IMR-90 (cell line): ENCODE measurements around the gene ST3GAL4. TPM values are rescaled to one million over a fixed set of nuclear protein-coding genes. Genes with fewer than 3 reads are reported as not detected.

Experiments used
- ATAC-seq: fragments of 200-7000 bp; cut with Tn5 transposase; 2 replicates; pipeline ENCODE4 v1.9.1; 2020; ENCODE audit warnings: low read depth, mild to moderate bottlenecking, moderate library complexity
- BruUV-seq: library from RNA; stranded (reverse); fragments of 400-500 nt; replicated peaks from 2 replicates; lab custom pipeline; 2021; lab: Mats Ljungman, UMichigan
- CTCF ChIA-PET: fragments of 300-600 bp; formaldehyde crosslinking; extraction: SDS; loops from one replicate; lab custom pipeline; 2021; ENCODE audit warnings: antibody characterized with exemption; lab: Yijun Ruan, JAX
- POLR2A ChIA-PET: fragments of 300-600 bp; sonication (Branson Sonifier 250); formaldehyde crosslinking; loops from one replicate; lab custom pipeline; 2022; ENCODE audit warnings: antibody characterized with exemption; ENCODE audit not compliant: unreplicated experiment; lab: Charles Lee
- DNase-seq: peaks from one replicate; pipeline ENCODE4 v3.0.0; 2013
- H2AFZ ChIP-seq: replicated peaks from 2 replicates; pipeline ENCODE3; 2013; ENCODE audit warnings: low read length, mild to moderate bottlenecking; ENCODE audit not compliant: poor library complexity
- H2AK5ac ChIP-seq: 2 replicates; pipeline ENCODE4 v1.6.1; 2013; ENCODE audit warnings: low read depth, low read length, inconsistent platforms
- H2AK9ac ChIP-seq: replicated peaks from 2 replicates; pipeline ENCODE3; 2013; ENCODE audit warnings: mild to moderate bottlenecking, low read depth, low read length, moderate library complexity; ENCODE audit not compliant: poor library complexity
- H2BK120ac ChIP-seq: 2 replicates; pipeline ENCODE4 v1.6.1; 2013; ENCODE audit warnings: low read depth, low read length, inconsistent platforms
- H2BK15ac ChIP-seq: 3 replicates; pipeline ENCODE4 v1.6.1; 2013; ENCODE audit warnings: low read depth, low read length, inconsistent platforms
- H2BK20ac ChIP-seq: 2 replicates; pipeline ENCODE4 v1.6.1; 2013; ENCODE audit warnings: low read depth, mild to moderate bottlenecking, inconsistent platforms, low read length, moderate library complexity
- H2BK5ac ChIP-seq: 2 replicates; pipeline ENCODE4 v1.6.1; 2013; ENCODE audit warnings: mild to moderate bottlenecking, low read depth, low read length, inconsistent platforms; ENCODE audit not compliant: poor library complexity, severe bottlenecking
- H3K14ac ChIP-seq: replicated peaks from 2 replicates; pipeline ENCODE4 v1.6.1; 2013; ENCODE audit warnings: low read depth, low read length, inconsistent platforms
- H3K18ac ChIP-seq: 2 replicates; pipeline ENCODE4 v1.6.1; 2013; ENCODE audit warnings: low read depth, low read length, control low read depth
- H3K23ac ChIP-seq: 2 replicates; pipeline ENCODE4 v1.6.1; 2013; ENCODE audit warnings: low read depth, low read length, inconsistent platforms
- H3K27ac ChIP-seq: 2 replicates; pipeline ENCODE4 v1.5.1; 2013; ENCODE audit warnings: mild to moderate bottlenecking, control low read depth, low read length; ENCODE audit not compliant: insufficient read depth
- H3K27me3 ChIP-seq: 2 replicates; pipeline ENCODE4 v1.6.1; 2013; ENCODE audit warnings: low read length; ENCODE audit not compliant: control insufficient read depth, insufficient read depth
- H3K36me3 ChIP-seq: 2 replicates; pipeline ENCODE4 v1.6.1; 2013; ENCODE audit warnings: low read length, mixed read lengths; ENCODE audit not compliant: control insufficient read depth, insufficient read depth
- H3K4ac ChIP-seq: 2 replicates; pipeline ENCODE4 v1.6.1; 2013; ENCODE audit warnings: low read depth, low read length, inconsistent platforms
- H3K4me1 ChIP-seq: 2 replicates; pipeline ENCODE4 v1.6.1; 2013; ENCODE audit warnings: low read length, mixed read lengths; ENCODE audit not compliant: control insufficient read depth, insufficient read depth
- H3K4me2 ChIP-seq: 2 replicates; pipeline ENCODE4 v1.6.1; 2013; ENCODE audit warnings: low read depth, mild to moderate bottlenecking, control low read depth, low read length, moderate library complexity
- H3K4me3 ChIP-seq: 2 replicates; pipeline ENCODE4 v1.5.1; 2013; ENCODE audit warnings: low read depth, mild to moderate bottlenecking, control low read depth, low read length, moderate library complexity; ENCODE audit not compliant: insufficient read depth
- H3K56ac ChIP-seq: 2 replicates; pipeline ENCODE4 v1.6.1; 2013; ENCODE audit warnings: low read length, inconsistent platforms; ENCODE audit not compliant: insufficient read depth; ENCODE audit errors: extremely low read depth
- H3K79me1 ChIP-seq, 2 experiments: 2 replicates each; pipeline ENCODE4 v1.6.1; 2013; ENCODE audit warnings: low read length in 2 of 2, inconsistent platforms in 1 of 2, low read depth in 1 of 2
- H3K9ac ChIP-seq: 2 replicates; pipeline ENCODE4 v1.6.1; 2013; ENCODE audit warnings: low read depth, low read length, control low read depth
- H3K9me1 ChIP-seq: 2 replicates; pipeline ENCODE4 v1.6.1; 2013; ENCODE audit warnings: low read length, inconsistent platforms; ENCODE audit not compliant: insufficient read depth
- H3K9me3 ChIP-seq: 2 replicates; pipeline ENCODE4 v1.6.1; 2013; ENCODE audit warnings: low read length; ENCODE audit not compliant: control insufficient read depth, insufficient read depth
- H4K20me1 ChIP-seq: 2 replicates; pipeline ENCODE4 v1.6.1; 2013; ENCODE audit warnings: low read length, inconsistent platforms; ENCODE audit not compliant: insufficient read depth
- H4K5ac ChIP-seq: 2 replicates; pipeline ENCODE4 v1.6.1; 2013; ENCODE audit warnings: mild to moderate bottlenecking, low read depth, low read length, control low read depth
- H4K8ac ChIP-seq, 2 experiments: 2 replicates each; pipeline ENCODE4 v1.6.1; 2013; ENCODE audit warnings: low read depth in 2 of 2, low read length in 2 of 2, control low read depth in 1 of 2, inconsistent platforms in 1 of 2
- H4K91ac ChIP-seq: 2 replicates; pipeline ENCODE4 v1.6.1; 2013; ENCODE audit warnings: low read depth, low read length, inconsistent platforms; ENCODE audit not compliant: insufficient read depth
- RCOR1 ChIP-seq: IDR thresholded peaks from 2 replicates; pipeline ENCODE4 v1.6.1; 2012; ENCODE audit warnings: mild to moderate bottlenecking, low read length, improper control_type of control experiment; ENCODE audit not compliant: insufficient replicate concordance
- WGBS, 2 experiments: methylation state at CpG; one replicate each; pipeline versions ENCODE4 v1.1.5 to v1.1.7; 2013; ENCODE audit warnings: missing lambda C conversion rate in 2 of 2; ENCODE audit not compliant: insufficient read length in 1 of 2; ENCODE audit errors: extremely low coverage in 2 of 2; 5-methylcytosine and 5-hydroxymethylcytosine counted together
- dilution Hi-C: fragments of 300-500 bp; cut with HindIII; formaldehyde crosslinking; loops from one replicate; pipeline ENCODE4 v1.14.3; 2018; ENCODE audit warnings: low sequenced_read_pairs; ENCODE audit not compliant: unreplicated experiment
- in situ Hi-C: fragments of 300-500 bp; cut with MboI; formaldehyde crosslinking; loops from 3 replicates; pipeline ENCODE4 v1.14.3; 2019; ENCODE audit warnings: low sequenced_read_pairs, inconsistent platforms, mixed read lengths
- intact Hi-C: fragments of 100-400 bp; cut with micrococcal nuclease; formaldehyde crosslinking; loops from 2 replicates; pipeline ENCODE4 v1.10.0; 2022
- polyA plus RNA-seq, 3 experiments: library from polyadenylated mRNA; depleted of rRNA; stranded (reverse); fragments of >200 nt; gene quantifications; 2 replicates each; pipeline ENCODE4 v1.2.3, GENCODE V29; 2012; ENCODE audit warnings: low replicate concordance in 1 of 3
- total RNA-seq: library from RNA; depleted of rRNA; stranded (reverse); fragments of >200 nt; gene quantifications from 2 replicates; pipeline ENCODE4 v1.2.3, GENCODE V29; 2012

ST3GAL4 gene
- total and polyA plus RNA-seq, 2 of the 4 experiments (the other 2 are of a cell fraction) = 17.0 to 19.7 TPM

DNA sequence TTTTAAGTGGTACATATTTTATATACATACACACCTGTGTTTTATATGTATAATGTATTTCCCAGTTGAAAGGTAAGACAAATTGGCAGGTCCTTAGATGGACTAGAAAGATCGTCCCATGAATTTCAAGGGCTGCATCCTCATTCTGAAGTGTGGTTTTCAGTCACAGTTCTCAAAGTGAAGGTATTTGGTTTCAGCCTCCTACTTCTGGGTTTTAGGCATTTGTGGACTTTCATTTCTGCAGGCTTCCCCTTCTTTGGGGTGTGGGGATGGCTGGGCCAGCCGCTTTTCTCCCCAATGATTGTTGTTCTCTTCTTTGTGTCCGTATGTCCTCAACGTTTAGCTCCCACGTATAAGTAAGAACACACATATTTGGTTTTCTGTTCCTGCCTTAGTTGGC, 41.7 kb upstream of the ST3GAL4 start:
- no peak overlapping the region for H2BK15ac ChIP-seq
- no peak overlapping the region for H2AK5ac ChIP-seq
- peaks cover 3% of the 10 kb centered on the region; the same call in 1 of the 2 replicates for H4K20me1 ChIP-seq
- no peak overlapping the region for H2BK20ac ChIP-seq
- ChIA-PET CTCF (no interaction called here), POLR2A (no interaction called here)
- H2BK5ac ChIP-seq = no peak overlapping the region
- H2BK120ac ChIP-seq = no peak overlapping the region
- H3K56ac ChIP-seq = no peak overlapping the region
- H3K9me3 ChIP-seq = no peaks in the 10 kb centered on the region
- peaks cover 9% of the 10 kb centered on the region; the same call in 1 of the 2 replicates for H3K9me1 ChIP-seq
- H3K4me1 ChIP-seq = peaks cover 12% of the 10 kb centered on the region
- peaks cover 1% of the 10 kb centered on the region; the same call in 1 of the 2 replicates for H3K36me3 ChIP-seq
- no peak overlapping the region for H3K18ac ChIP-seq
- no peak overlapping the region for H3K23ac ChIP-seq
- H3K4ac ChIP-seq = no peak overlapping the region
- dilution Hi-C loops = no loop called here
- H2AFZ ChIP-seq = no peak overlapping the region
- WGBS, 2 experiments = 92% methylated on average over 2 of the region's 5 CpGs; no CpG with 5 or more reads in 1 of the 2 experiments
- H3K27me3 ChIP-seq = no peaks in the 10 kb centered on the region
- H3K4me2 ChIP-seq = no peak overlapping the region
- intact Hi-C loops = loop anchor here (5.0 to 10.0 kb wide), 3 partner anchors 291 to 1181 kb away; no protein-coding TSS in a partner anchor
- H3K14ac ChIP-seq = no peak overlapping the region
- H2AK9ac ChIP-seq = no peak overlapping the region
- ATAC-seq (no peak), DNase-seq (no peak)
- no TSS peak for BruUV-seq
- no peak overlapping the region for H3K27ac ChIP-seq
- no peak overlapping the region for H4K91ac ChIP-seq
- no peak overlapping the region for H3K9ac ChIP-seq
- H4K5ac ChIP-seq = no peak overlapping the region
- no peak for TF ChIP-seq RCOR1
- no peak overlapping the region for H4K8ac ChIP-seq
- no peak overlapping the region for H3K4me3 ChIP-seq
- in situ Hi-C loops = loop anchor here (10.0 to 25.0 kb wide), 3 partner anchors 101 to 1023 kb away; no protein-coding TSS in a partner anchor
- H3K79me1 ChIP-seq = peaks cover 0 to 3% of the 10 kb centered on the region in 2 experiments; a peak in 1 of 4 replicates
